K562 (cell line): Measurements from ENCODE around the gene TBCC. TPM values are rescaled to one million over a fixed set of nuclear protein-coding genes. Genes with fewer than 3 reads are reported as not detected.

Experiments
- ATAC-seq: fragments of 200-7000 bp; cut with Tn5 transposase; 3 replicates; pipeline ENCODE4 v1.9.1; 2020; ENCODE audit warnings: moderate library complexity
- BruUV-seq: library from RNA; stranded (reverse); fragments of 400-500 nt; replicated peaks from 2 replicates; lab custom pipeline; 2021; lab: Mats Ljungman, UMichigan
- CTCF ChIA-PET: fragments of 300-600 bp; formaldehyde crosslinking; extraction: SDS; loops from one replicate; lab custom pipeline; 2021; ENCODE audit warnings: low intra/inter-chr PET ratio; lab: Yijun Ruan, JAX
- POLR2A ChIA-PET: fragments of 300-600, 350-650 bp; sonication (Branson Sonifier 250); formaldehyde crosslinking; extraction: SDS; loops from one replicate; lab custom pipeline; 2021; ENCODE audit warnings: antibody characterized with exemption, inconsistent platforms; lab: Yijun Ruan, JAX
- DNase-seq, 4 experiments: peaks; one replicate each; pipeline versions ENCODE4 v3.0.0 to v3.0.0-alpha.2; 2011 to 2018; ENCODE audit warnings: low spot score in 3 of 4, mixed read lengths in 3 of 4; ENCODE audit errors: extremely low read depth in 1 of 4
- FAIRE-seq: peaks from 2 replicates; lab custom pipeline; 2011; peaks lifted over from hg19 to GRCh38; lab: Jason Lieb, UNC
- H2AFZ ChIP-seq: 2 replicates; pipeline ENCODE4 v1.6.0; 2011; ENCODE audit warnings: low read depth, low read length, control low read depth, inconsistent platforms
- H3K27ac ChIP-seq: fragments of 200-600 bp; 3 replicates; pipeline ENCODE4 v1.8.0; 2011; ENCODE audit warnings: low read depth, mild to moderate bottlenecking, control low read depth, inconsistent platforms, low read length, moderate library complexity, mixed read lengths; ENCODE audit errors: extremely low read depth
- H3K27me3 ChIP-seq, 2 experiments: fragments of 300-600 bp in 1 of 2; 2 replicates in 1 of 2; 3 replicates in 1 of 2; pipeline versions ENCODE4 v1.6.0 to v1.8.0; 2011; ENCODE audit warnings: inconsistent platforms in 2 of 2, low read length in 2 of 2, mild to moderate bottlenecking in 1 of 2, mixed read lengths in 1 of 2, moderate library complexity in 1 of 2; ENCODE audit not compliant: control insufficient read depth in 2 of 2, insufficient read depth in 2 of 2
- H3K36me3 ChIP-seq: fragments of 300-600 bp; 3 replicates; pipeline ENCODE4 v1.8.0; 2011; ENCODE audit warnings: mild to moderate bottlenecking, low read length, inconsistent platforms; ENCODE audit not compliant: control insufficient read depth, insufficient read depth
- H3K4me1 ChIP-seq, 2 experiments: fragments of 200-600 bp in 1 of 2; replicated peaks in 1 of 2; 2 replicates in 1 of 2; 3 replicates in 1 of 2; pipeline versions ENCODE4 v1.5.1 to v1.8.0; 2011; ENCODE audit warnings: inconsistent platforms in 2 of 2, low read length in 2 of 2, mild to moderate bottlenecking in 1 of 2, mixed read lengths in 1 of 2, moderate library complexity in 1 of 2; ENCODE audit not compliant: control insufficient read depth in 2 of 2, insufficient read depth in 2 of 2
- H3K4me2 ChIP-seq: 2 replicates; pipeline ENCODE4 v1.6.1; 2011; ENCODE audit warnings: low read length, control low read depth, inconsistent platforms, mixed read lengths; ENCODE audit not compliant: insufficient read depth
- H3K4me3 ChIP-seq: fragments of 200-600 bp; sonication (generic), shearing (Covaris generic); 2 replicates; pipeline ENCODE4 v1.5.1; 2016; ENCODE audit warnings: control low read depth, inconsistent platforms
- H3K79me2 ChIP-seq: fragments of 200-600 bp; 3 replicates; pipeline ENCODE4 v1.8.0; 2011; ENCODE audit warnings: low read length, inconsistent platforms; ENCODE audit not compliant: control insufficient read depth, insufficient read depth
- H3K9ac ChIP-seq, 2 experiments: 2 replicates each; pipeline versions ENCODE4 v1.6.0 to v1.6.1; 2011; ENCODE audit warnings: low read depth in 2 of 2, low read length in 2 of 2, control low read depth in 1 of 2, inconsistent platforms in 1 of 2, mild to moderate bottlenecking in 1 of 2, mixed read lengths in 1 of 2; ENCODE audit not compliant: insufficient read depth in 1 of 2
- H3K9me1 ChIP-seq: one replicate; pipeline ENCODE4 v1.6.0; 2011; ENCODE audit warnings: inconsistent platforms, mild to moderate bottlenecking, low read length, moderate library complexity; ENCODE audit not compliant: control insufficient read depth, insufficient read depth
- H3K9me3 ChIP-seq: replicated peaks from 2 replicates; pipeline ENCODE4 v1.5.1; 2011; ENCODE audit warnings: low read depth, low read length, inconsistent platforms; ENCODE audit not compliant: control insufficient read depth, insufficient read depth
- H4K20me1 ChIP-seq: replicated peaks from 2 replicates; pipeline ENCODE4 v1.6.1; 2011; ENCODE audit warnings: low read length, inconsistent platforms, mixed read lengths; ENCODE audit not compliant: control insufficient read depth, insufficient read depth
- CBFA2T2 ChIP-seq: fragments of 450-650 bp; conservative IDR thresholded peaks from 2 replicates; pipeline ENCODE4 v1.6.1; 2017; ENCODE audit warnings: mild to moderate bottlenecking
- CBFA2T3 ChIP-seq: fragments of 450-650 bp; IDR thresholded peaks from 2 replicates; pipeline ENCODE4 v1.6.1; 2017
- CREM ChIP-seq: IDR thresholded peaks from 2 replicates; pipeline ENCODE4 v1.6.1; 2014; ENCODE audit warnings: antibody characterized with exemption, low read depth
- FOXA3 ChIP-seq, 2 experiments: fragments of 450-650 bp in 1 of 2; sonication (generic) in 1 of 2; formaldehyde crosslinking; IDR thresholded peaks in 1 of 2; conservative IDR thresholded peaks in 1 of 2; 2 replicates each; pipeline versions ENCODE4 v1.4.0 to v1.8.0; 2020 to 2022; ENCODE audit warnings: mild to moderate bottlenecking in 2 of 2, missing genetic modification reagents in 1 of 2
- HCFC1 ChIP-seq: IDR thresholded peaks from 2 replicates; pipeline ENCODE4 v1.6.1; 2012; ENCODE audit warnings: low read depth, low read length, improper control_type of control experiment
- HLTF ChIP-seq: fragments of 450-650 bp; IDR thresholded peaks from 2 replicates; pipeline ENCODE4 v1.6.1; 2016
- KLF16 ChIP-seq: IDR thresholded peaks from 2 replicates; pipeline ENCODE4 v1.6.1; 2016; ENCODE audit warnings: antibody characterized with exemption
- MEIS2 ChIP-seq: fragments of 450-650 bp; IDR thresholded peaks from 2 replicates; pipeline ENCODE4 v1.6.1; 2014; ENCODE audit warnings: mild to moderate bottlenecking; ENCODE audit not compliant: partially characterized antibody
- MLLT1 ChIP-seq, 2 experiments: fragments of 450-650 bp; IDR thresholded peaks; 2 replicates each; pipeline ENCODE4 v1.6.1; 2016
- NFIC ChIP-seq: fragments of 450-650 bp; IDR thresholded peaks from 2 replicates; pipeline ENCODE4 v1.6.1; 2017; ENCODE audit warnings: mild to moderate bottlenecking, inconsistent platforms
- PBX2 ChIP-seq, 2 experiments: IDR thresholded peaks in 1 of 2; conservative IDR thresholded peaks in 1 of 2; 2 replicates each; pipeline ENCODE4 v1.6.1; 2016; ENCODE audit warnings: low read depth in 2 of 2, mild to moderate bottlenecking in 1 of 2, missing compliant biosample characterization in 1 of 2, missing genetic modification characterization in 1 of 2, moderate library complexity in 1 of 2
- POLR2A ChIP-seq: fragments of 450-650 bp; conservative IDR thresholded peaks from 2 replicates; pipeline ENCODE4 v1.6.1; 2016
- POLR2B ChIP-seq: fragments of 450-650 bp; IDR thresholded peaks from 2 replicates; pipeline ENCODE4 v1.6.1; 2018; ENCODE audit warnings: low read depth; ENCODE audit not compliant: partially characterized antibody
- SMAD3 ChIP-seq: fragments of 450-650 bp; formaldehyde crosslinking; conservative IDR thresholded peaks from 2 replicates; pipeline ENCODE4 v1.4.0; 2020; ENCODE audit warnings: mild to moderate bottlenecking
- SMARCA4 ChIP-seq: fragments of 450-650 bp; IDR thresholded peaks from 2 replicates; pipeline ENCODE4 v1.6.1; 2016
- SMARCE1 ChIP-seq: fragments of 450-650 bp; IDR thresholded peaks from 2 replicates; pipeline ENCODE4 v1.7.1; 2016; ENCODE audit warnings: mild to moderate bottlenecking
- SOX6 ChIP-seq: fragments of 450-650 bp; IDR thresholded peaks from 2 replicates; pipeline ENCODE4 v1.6.1; 2014; ENCODE audit warnings: mild to moderate bottlenecking
- SUPT5H ChIP-seq: fragments of 450-650 bp; IDR thresholded peaks from 2 replicates; pipeline ENCODE4 v1.6.1; 2016
- ZC3H8 ChIP-seq: fragments of 450-650 bp; IDR thresholded peaks from 2 replicates; pipeline ENCODE4 v1.6.1; 2017
- ZNF764 ChIP-seq: fragments of 250-450 bp; sonication (Bioruptor Pico); IDR thresholded peaks from 2 replicates; pipeline ENCODE4 v1.4.0; 2020; ENCODE audit warnings: low read depth, mild to moderate bottlenecking, moderate library complexity
- WGBS: fragments of 100-300 bp; shearing (Covaris generic); methylation state at CpG from one replicate; pipeline ENCODE4 v1.1.6; 2016; ENCODE audit warnings: low coverage, mixed read lengths; ENCODE audit not compliant: insufficient coverage; ENCODE audit errors: missing lambda C conversion rate; 5-methylcytosine and 5-hydroxymethylcytosine counted together
- in situ Hi-C: fragments of 300-500 bp; cut with MboI; formaldehyde crosslinking; loops from 4 replicates; pipeline ENCODE4 v1.15.0; 2018; ENCODE audit warnings: inconsistent platforms, mixed read lengths
- intact Hi-C: fragments of 100-400 bp; cut with micrococcal nuclease; formaldehyde crosslinking; loops from 2 replicates; pipeline ENCODE4 v1.14.2; 2022
- polyA plus RNA-seq, 8 experiments: library from polyadenylated mRNA; depleted of rRNA in 4 of 8; stranded (reverse) in 5 of 8; unstranded in 3 of 8; fragments of >200 nt; fragmentation: Nextera tagmentation in 2 of 8; fragmentation: Illumina TruSeq in 1 of 8; extraction: Ambion mirVana in 2 of 8; extraction: Trizol in 1 of 8; gene quantifications; 2 replicates each; pipeline versions ENCODE4 v1.2.1 to v1.2.3, GENCODE V29; 2011 to 2014; ENCODE audit warnings: inconsistent platforms in 1 of 8, missing spikeins in 1 of 8
- total RNA-seq, 7 experiments: library from RNA; depleted of rRNA in 6 of 7; stranded (reverse); fragments of >200 nt in 6 of 7; fragmentation: Illumina TruSeq in 2 of 7; extraction: Trizol in 2 of 7; gene quantifications; 2 replicates each; pipeline versions ENCODE4 v1.2.1 to v1.2.3, GENCODE V29; 2011 to 2021; ENCODE audit warnings: low replicate concordance in 1 of 7

TBCC gene
- total and polyA plus RNA-seq, 9 of the 15 experiments (the other 6 are each of a cell fraction or from before 2014, with no cell fraction given): 2.8 to 34.1 (median 23.3) TPM

GRCh38 chr6:42787063-42787472 is 41.2 kb upstream of the TBCC start:
- CTCF ChIA-PET: no interaction called here
- peaks cover 22 to 41% of the 10 kb centered on the region in 2 experiments for H3K4me1 ChIP-seq
- ATAC-seq: no peak
- TF ChIP-seq SMARCA4 (0 out of 2 replicates have a peak, but pooled peaks have one; percentile 38), SOX6 (peak; percentile 44; the same call in 1 of the 2 replicates), CBFA2T2 (no peak), MLLT1 (IDR thresholded peaks at IDR 0.05) (0 out of 4 replicates have a peak, but pooled peaks have one; percentile 21 to 32), SMAD3 (CRISPR knock-in tag) (0 out of 2 replicates have a peak, but pooled peaks have one; percentile 43), ZC3H8 (0 out of 2 replicates have a peak, but pooled peaks have one; percentile 28), SUPT5H (peak; percentile 30; the same call in 1 of the 2 replicates), SMARCE1 (0 out of 2 replicates have a peak, but pooled peaks have one; percentile 3), ZNF764 (CRISPR knock-in tag) (0 out of 2 replicates have a peak, but pooled peaks have one; percentile 23), PBX2 (CRISPR knock-in tag; IDR thresholded peaks at IDR 0.05; ENCODE audit: low read depth) (no peak), PBX2 (tag; conservative IDR thresholded peaks at IDR 0.05; ENCODE audit: low read depth) (peak; percentile 88), NFIC (0 out of 2 replicates have a peak, but pooled peaks have one; percentile 10), CBFA2T3 (0 out of 2 replicates have a peak, but pooled peaks have one; percentile 6), CREM (no peak), FOXA3 (CRISPR knock-in tag; conservative IDR thresholded peaks at IDR 0.05 in 1 of 2, IDR thresholded peaks at IDR 0.05 in 1 of 2) (peak in 1 of 2 experiments; percentile 22; a peak in 1 of 4 replicates), POLR2B (peak; percentile 50), KLF16 (no peak), MEIS2 (peak; percentile 68), POLR2A (peak; percentile 35; the same call in 1 of the 2 replicates), HLTF (0 out of 2 replicates have a peak, but pooled peaks have one; percentile 48), HCFC1 (no peak)

More at GRCh38 chr6:42787063-42787472, 41.2 kb upstream of the TBCC start:
- H2AFZ ChIP-seq: no peak overlapping the region
- DNase-seq: peak in 1 of 4 experiments; percentile 10
- peaks cover 6% of the 10 kb centered on the region; the same call in 1 of the 2 replicates for H4K20me1 ChIP-seq
- no TSS peak for BruUV-seq
- no peaks in the 10 kb centered on the region for H3K27me3 ChIP-seq
- intact Hi-C loops: no loop called here
- H3K36me3 ChIP-seq: peaks cover 4% of the 10 kb centered on the region; the same call in 1 of the 3 replicates
- no peaks in the 10 kb centered on the region for H3K9me3 ChIP-seq
- peak overlapping the region; percentile 6 to 67; a peak in 2 of 4 replicates for H3K9ac ChIP-seq
- H3K27ac ChIP-seq: peak overlapping the region; percentile 24; the same call in 1 of the 3 replicates
- in situ Hi-C loops: no loop called here
- H3K79me2 ChIP-seq: peaks cover 76% of the 10 kb centered on the region
- no peaks in the 10 kb centered on the region for H3K9me1 ChIP-seq
- no peak overlapping the region for H3K4me3 ChIP-seq
- POLR2A ChIA-PET: interaction anchor here (0.5 to 4.2 kb wide), 8 partner anchors 10 to 777 kb away, joined by 3 to 21 read pairs (median 4); no protein-coding TSS in a partner anchor
- 40% methylated on average over 2 of the region's 2 CpGs for WGBS
- FAIRE-seq: no peak
- no peak overlapping the region for H3K4me2 ChIP-seq
